ENCODE data around the gene THAP2.

Gene THAP2

GRCh38 chr12:71703206-71703605, 39.1 kb downstream of the THAP2 start:
- no peak for DNase-seq (ENCODE audit: low read depth)

- no peak for DNase-seq (ENCODE audit: low read depth)
These were observed 40.8 kb downstream of the THAP2 start for GRCh38 chr12:71704920-71705319.

- no peak for DNase-seq (ENCODE audit: low read depth)
These were observed 44.6 kb downstream of the THAP2 start for GRCh38 chr12:71708658-71709057.

DNA sequence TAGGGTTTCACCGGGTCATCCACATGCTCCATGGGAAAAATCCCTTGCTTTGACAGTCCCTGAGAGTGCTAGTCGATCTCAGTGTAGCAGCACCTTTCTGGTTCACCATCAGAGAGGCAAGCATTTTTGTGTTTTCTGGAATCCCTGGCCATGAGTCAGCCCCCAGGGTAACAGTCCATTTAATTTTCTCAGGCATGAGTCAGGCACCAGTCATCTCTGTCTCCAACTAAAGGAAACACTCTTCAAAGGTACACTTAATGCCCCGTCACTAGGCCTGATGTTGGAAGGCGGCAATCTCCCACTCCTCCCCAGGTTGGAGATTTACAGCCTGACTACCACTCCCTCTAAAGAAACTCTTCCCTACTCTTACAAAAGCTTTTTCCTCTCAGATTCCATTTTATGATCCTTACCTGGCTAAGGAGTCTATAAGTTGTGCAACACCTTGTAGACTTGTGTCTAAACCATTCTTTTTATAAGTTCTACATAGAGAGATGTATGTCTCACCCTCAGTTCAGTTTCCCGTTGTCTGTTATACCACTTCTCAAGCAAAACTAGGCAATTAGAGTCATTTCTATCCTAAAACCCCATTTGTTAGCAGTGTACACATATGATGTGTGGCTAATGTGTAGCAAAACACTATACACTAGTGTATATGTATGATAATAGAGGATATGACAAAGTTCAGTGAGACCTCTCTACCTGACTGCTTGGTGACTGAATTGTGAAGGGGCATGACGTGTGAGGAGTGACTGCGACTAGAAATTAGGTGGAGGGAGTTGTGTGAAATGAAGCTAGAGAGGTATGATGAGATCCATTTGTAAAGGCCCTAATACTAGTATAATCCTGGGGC, 46.4 kb downstream of the THAP2 start:
- no peak for DNase-seq (ENCODE audit: low read depth)

- no peak for DNase-seq (ENCODE audit: low read depth)
These were observed 54.5 kb downstream of the THAP2 start for GRCh38 chr12:71718611-71719010.

- DNase-seq (ENCODE audit: low read depth), result no peak
These were observed 55.7 kb downstream of the THAP2 start for GRCh38 chr12:71719647-71720370.

GRCh38 chr12:71721783-71722505, 57.8 kb downstream of the THAP2 start:
- no peak for DNase-seq (ENCODE audit: low read depth)

- DNase-seq (ENCODE audit: low read depth), result no peak
These were observed 60.9 kb downstream of the THAP2 start for GRCh38 chr12:71725011-71725410.

- no peak for DNase-seq (ENCODE audit: low read depth)
These were observed 62.4 kb downstream of the THAP2 start for GRCh38 chr12:71726548-71726947.

- DNase-seq (ENCODE audit: low read depth), result no peak
These were observed 63.9 kb downstream of the THAP2 start for GRCh38 chr12:71727958-71728357.

Measured in stimulated activated CD4-positive, alpha-beta T cell treated with anti-CD3 and anti-CD28 coated beads, Interleukin-2, amount 100 ng/mL, for 4 hours (primary cell).